MM.1S (cell line): ENCODE measurements around the gene RELN.
"Not testable (repeated sequence)": the region's sequence is repeated elsewhere in the genome, so short reads cannot be mapped to it uniquely, and the experiment has no call there.

Experiments used
- DNase-seq: peaks from one replicate; pipeline ENCODE4 v3.0.0-alpha.2; 2015
- H2AFZ ChIP-seq: fragments of 300-600 bp; sonication (generic); 2 replicates; pipeline ENCODE4 v1.6.0; 2016; ENCODE audit warnings: antibody characterized with exemption, low read length
- H3F3A ChIP-seq: fragments of 300-600 bp; sonication (generic); 2 replicates; pipeline ENCODE4 v1.6.1; 2016; ENCODE audit warnings: mild to moderate bottlenecking, antibody characterized with exemption, low read length, moderate library complexity, mixed read lengths; ENCODE audit not compliant: insufficient read depth
- H3K27ac ChIP-seq: fragments of 300-600 bp; sonication (generic); 2 replicates; pipeline ENCODE4 v1.5.1; 2016; ENCODE audit warnings: mild to moderate bottlenecking, low read length
- H3K27me3 ChIP-seq: fragments of 300-600 bp; sonication (generic); replicated peaks from 2 replicates; pipeline ENCODE4 v1.6.0; 2016; ENCODE audit warnings: low read length; ENCODE audit not compliant: insufficient read depth
- H3K36me3 ChIP-seq: fragments of 300-600 bp; sonication (generic); replicated peaks from 2 replicates; pipeline ENCODE4 v1.6.1; 2016; ENCODE audit warnings: mild to moderate bottlenecking, low read length, mixed read lengths; ENCODE audit not compliant: insufficient read depth
- H3K4me1 ChIP-seq: fragments of 300-600 bp; sonication (generic); 2 replicates; pipeline ENCODE4 v1.6.1; 2016; ENCODE audit warnings: low read length, mixed read lengths
- H3K4me2 ChIP-seq: fragments of 300-600 bp; sonication (generic); 2 replicates; pipeline ENCODE4 v1.6.0; 2016; ENCODE audit warnings: low read depth, low read length
- H3K4me3 ChIP-seq: fragments of 300-600 bp; sonication (generic); 2 replicates; pipeline ENCODE4 v1.5.1; 2016; ENCODE audit warnings: low read length, mixed read lengths
- H3K79me2 ChIP-seq: fragments of 300-600 bp; sonication (generic); 2 replicates; pipeline ENCODE4 v1.6.1; 2016; ENCODE audit warnings: mixed run types, low read length, mixed read lengths
- H3K9ac ChIP-seq: fragments of 300-600 bp; sonication (generic); 2 replicates; pipeline ENCODE4 v1.6.1; 2016; ENCODE audit warnings: low read length, mixed read lengths
- H3K9me2 ChIP-seq: fragments of 300-600 bp; sonication (generic); replicated peaks from 2 replicates; pipeline ENCODE4 v1.6.1; 2016; ENCODE audit warnings: mild to moderate bottlenecking, low read length, mixed read lengths; ENCODE audit not compliant: insufficient read depth
- H3K9me3 ChIP-seq: fragments of 300-600 bp; sonication (generic); replicated peaks from 2 replicates; pipeline ENCODE4 v1.6.1; 2016; ENCODE audit warnings: mild to moderate bottlenecking, low read length, mixed read lengths; ENCODE audit not compliant: insufficient read depth
- H4K20me1 ChIP-seq: fragments of 300-600 bp; sonication (generic); 2 replicates; pipeline ENCODE4 v1.6.1; 2016; ENCODE audit warnings: mild to moderate bottlenecking, low read length, moderate library complexity, mixed read lengths; ENCODE audit not compliant: insufficient read depth
- EZH2 ChIP-seq: fragments of 300-600 bp; sonication (generic); optimal IDR thresholded peaks from 2 replicates; pipeline ENCODE3; 2017; ENCODE audit warnings: low read depth, mild to moderate bottlenecking, antibody characterized with exemption, low read length, mixed read lengths
- EZH2phosphoT487 ChIP-seq: fragments of 300-600 bp; sonication (generic); IDR thresholded peaks from 2 replicates; pipeline ENCODE4 v1.6.1; 2018; ENCODE audit warnings: antibody characterized with exemption, low read length
- TF ChIP-seq, protein P1 (sequence below): fragments of 300-600 bp; sonication (generic); IDR thresholded peaks from 2 replicates; pipeline ENCODE4 v1.5.1; 2016; ENCODE audit warnings: antibody characterized with exemption, low read length, mixed read lengths

RELN gene

DNA sequence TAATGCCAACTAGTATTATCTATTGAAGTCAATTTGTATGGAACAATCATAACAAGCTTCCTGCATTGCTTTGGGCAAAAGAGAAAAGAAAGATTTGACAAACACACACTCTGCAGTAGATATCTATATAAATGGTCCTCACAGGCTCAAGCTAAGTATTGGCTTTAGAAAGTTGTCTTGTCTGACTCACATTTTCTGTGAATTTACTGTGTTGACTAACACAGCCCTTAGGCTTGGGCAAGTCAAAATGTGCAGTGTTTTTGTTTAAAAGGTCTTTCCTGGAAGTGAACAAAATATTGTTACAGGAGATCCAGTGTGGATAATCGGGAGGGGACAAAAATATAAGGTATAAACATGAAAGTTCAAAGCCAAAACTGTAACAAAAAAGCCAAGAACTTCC, 194.4 kb downstream of the RELN start:
- no peaks in the 10 kb centered on the region for H3K9me2 ChIP-seq
- H3F3A ChIP-seq: no peaks in the 10 kb centered on the region
- H3K4me3 ChIP-seq: no peak overlapping the region
- no peak overlapping the region for H3K9ac ChIP-seq
- no peak for DNase-seq
- H3K27me3 ChIP-seq: no peaks in the 10 kb centered on the region
- H2AFZ ChIP-seq: no peak overlapping the region
- H3K4me1 ChIP-seq: no peaks in the 10 kb centered on the region
- no peaks in the 10 kb centered on the region for H4K20me1 ChIP-seq
- TF ChIP-seq, protein P1, sequence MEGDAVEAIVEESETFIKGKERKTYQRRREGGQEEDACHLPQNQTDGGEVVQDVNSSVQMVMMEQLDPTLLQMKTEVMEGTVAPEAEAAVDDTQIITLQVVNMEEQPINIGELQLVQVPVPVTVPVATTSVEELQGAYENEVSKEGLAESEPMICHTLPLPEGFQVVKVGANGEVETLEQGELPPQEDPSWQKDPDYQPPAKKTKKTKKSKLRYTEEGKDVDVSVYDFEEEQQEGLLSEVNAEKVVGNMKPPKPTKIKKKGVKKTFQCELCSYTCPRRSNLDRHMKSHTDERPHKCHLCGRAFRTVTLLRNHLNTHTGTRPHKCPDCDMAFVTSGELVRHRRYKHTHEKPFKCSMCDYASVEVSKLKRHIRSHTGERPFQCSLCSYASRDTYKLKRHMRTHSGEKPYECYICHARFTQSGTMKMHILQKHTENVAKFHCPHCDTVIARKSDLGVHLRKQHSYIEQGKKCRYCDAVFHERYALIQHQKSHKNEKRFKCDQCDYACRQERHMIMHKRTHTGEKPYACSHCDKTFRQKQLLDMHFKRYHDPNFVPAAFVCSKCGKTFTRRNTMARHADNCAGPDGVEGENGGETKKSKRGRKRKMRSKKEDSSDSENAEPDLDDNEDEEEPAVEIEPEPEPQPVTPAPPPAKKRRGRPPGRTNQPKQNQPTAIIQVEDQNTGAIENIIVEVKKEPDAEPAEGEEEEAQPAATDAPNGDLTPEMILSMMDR: no peak
- TF ChIP-seq EZH2 (no peak), EZH2phosphoT487 (no peak)
- no peak overlapping the region for H3K27ac ChIP-seq
- H3K79me2 ChIP-seq: no peaks in the 10 kb centered on the region
- no peaks in the 10 kb centered on the region for H3K36me3 ChIP-seq
- H3K9me3 ChIP-seq: no peaks in the 10 kb centered on the region
- no peak overlapping the region for H3K4me2 ChIP-seq

DNA sequence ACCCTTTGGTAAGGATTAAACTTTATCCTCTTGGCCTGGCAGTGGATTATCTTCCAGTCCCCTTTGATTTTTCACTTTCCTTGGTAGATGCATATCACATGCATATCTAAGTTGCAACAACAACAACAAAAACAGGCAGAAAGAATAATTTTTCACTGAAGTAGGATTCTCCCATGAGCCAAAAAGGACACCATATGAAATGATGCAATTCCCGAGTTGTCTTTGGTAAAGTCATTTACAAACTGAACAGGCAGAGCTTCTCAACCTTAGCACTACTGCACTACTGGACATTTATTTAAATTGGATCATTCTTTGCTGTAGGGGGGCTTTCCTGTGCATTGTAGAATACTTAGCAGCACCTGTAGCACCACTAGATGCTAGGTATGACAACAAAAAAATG, 195.0 kb downstream of the RELN start:
- no peaks in the 10 kb centered on the region for H3F3A ChIP-seq
- H3K27me3 ChIP-seq: no peaks in the 10 kb centered on the region
- H3K9me2 ChIP-seq: no peaks in the 10 kb centered on the region
- H3K9ac ChIP-seq: no peak overlapping the region
- no peak overlapping the region for H3K4me2 ChIP-seq
- DNase-seq: no peak
- H4K20me1 ChIP-seq: no peaks in the 10 kb centered on the region
- H3K36me3 ChIP-seq: no peaks in the 10 kb centered on the region
- no peaks in the 10 kb centered on the region for H3K9me3 ChIP-seq
- H2AFZ ChIP-seq: no peak overlapping the region
- H3K27ac ChIP-seq: no peak overlapping the region
- TF ChIP-seq EZH2phosphoT487 (no peak), EZH2 (no peak)
- TF ChIP-seq, protein P1: no peak
- H3K79me2 ChIP-seq: no peaks in the 10 kb centered on the region
- H3K4me1 ChIP-seq: no peaks in the 10 kb centered on the region
- no peak overlapping the region for H3K4me3 ChIP-seq

DNA sequence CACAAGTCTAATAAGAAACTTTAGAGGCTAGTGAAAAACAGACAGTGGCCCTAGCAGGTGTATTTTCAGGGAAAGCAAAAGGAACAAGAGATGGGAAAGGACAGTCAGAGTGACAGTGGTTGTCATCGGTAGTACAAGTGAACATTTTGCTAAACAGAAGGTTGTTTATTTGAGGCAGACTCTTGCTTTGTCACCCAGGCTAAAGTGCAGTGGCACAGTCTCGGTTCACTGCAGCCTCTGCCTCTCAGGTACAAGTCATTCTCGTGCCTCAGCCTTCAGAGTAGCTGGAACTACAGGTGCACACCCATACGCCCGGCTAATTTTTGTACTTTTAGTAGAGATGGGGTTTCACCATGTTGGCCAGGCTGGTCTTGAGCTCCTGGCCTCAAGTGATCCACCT, 195.8 kb downstream of the RELN start:
- Histone ChIP-seq H2AFZ (no peak overlapping the region), H3K9ac (no peak overlapping the region), H3K36me3 (no peaks in the 10 kb centered on the region), H3K4me1 (no peaks in the 10 kb centered on the region), H3F3A (no peaks in the 10 kb centered on the region), H4K20me1 (no peaks in the 10 kb centered on the region), H3K27me3 (no peaks in the 10 kb centered on the region), H3K9me3 (no peaks in the 10 kb centered on the region), H3K27ac (no peak overlapping the region), H3K4me2 (no peak overlapping the region), H3K9me2 (no peaks in the 10 kb centered on the region), H3K4me3 (no peak overlapping the region), H3K79me2 (no peaks in the 10 kb centered on the region)
- no peak for TF ChIP-seq EZH2
- TF ChIP-seq, protein P1: no peak
- TF ChIP-seq EZH2phosphoT487: no peak
- DNase-seq: no peak

DNA sequence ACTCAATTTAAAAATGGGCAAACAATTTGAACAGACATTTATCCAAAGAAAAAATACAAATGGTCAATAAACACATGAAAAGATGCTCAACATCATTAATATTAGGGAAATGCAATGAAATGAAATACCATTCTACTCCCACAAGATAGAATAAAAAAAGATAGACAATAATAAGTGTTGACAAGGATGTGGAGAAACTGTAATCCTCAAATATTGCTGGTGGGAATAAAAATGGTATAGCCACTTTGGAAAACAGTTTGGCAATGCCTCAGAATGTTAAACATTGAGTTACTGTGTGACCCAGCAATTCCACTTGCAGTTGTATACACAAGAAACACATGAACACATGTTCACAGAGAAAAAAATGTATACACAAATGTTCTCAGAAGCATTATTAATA, 197.6 kb downstream of the RELN start:
- no peak for DNase-seq
- Histone ChIP-seq H2AFZ (no peak overlapping the region), H3F3A (no peaks in the 10 kb centered on the region), H3K9me3 (no peaks in the 10 kb centered on the region; the same call in 1 of the 2 replicates), H3K9me2 (no peaks in the 10 kb centered on the region), H3K27me3 (no peaks in the 10 kb centered on the region), H3K9ac (no peak overlapping the region), H3K4me3 (no peak overlapping the region), H3K27ac (no peak overlapping the region), H3K4me2 (no peak overlapping the region), H4K20me1 (no peaks in the 10 kb centered on the region), H3K79me2 (no peaks in the 10 kb centered on the region), H3K36me3 (no peaks in the 10 kb centered on the region), H3K4me1 (no peaks in the 10 kb centered on the region)
- TF ChIP-seq EZH2 (no peak), EZH2phosphoT487 (no peak)
- TF ChIP-seq, protein P1: no peak

DNA sequence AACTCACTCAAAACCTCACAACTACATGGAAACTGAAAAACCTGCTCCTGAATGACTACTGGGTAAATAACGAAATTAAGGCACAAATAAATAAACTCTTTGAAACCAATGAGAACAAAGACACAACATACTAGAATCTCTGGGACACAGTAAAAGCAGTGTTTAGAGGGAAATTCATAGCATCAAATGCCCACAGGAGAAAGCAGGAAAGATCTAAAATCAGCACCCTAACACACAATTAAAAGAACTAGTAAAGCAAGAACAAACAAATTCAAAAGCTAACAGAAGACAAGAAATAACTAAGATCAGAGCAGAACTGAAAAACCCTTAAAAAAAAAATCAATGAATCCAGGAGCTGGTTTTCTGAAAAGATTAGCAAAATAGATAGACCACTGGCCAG, 202.4 kb downstream of the RELN start:
- H3K4me3 ChIP-seq, H3K9me3 ChIP-seq, H4K20me1 ChIP-seq, H3K4me2 ChIP-seq, H3K27ac ChIP-seq, H2AFZ ChIP-seq, H3K79me2 ChIP-seq, H3F3A ChIP-seq, H3K4me1 ChIP-seq, H3K9ac ChIP-seq, H3K27me3 ChIP-seq, H3K36me3 ChIP-seq, DNase-seq, H3K9me2 ChIP-seq: not testable (repeated sequence)
